Fibroblast of peridontal ligament (primary cell): ENCODE results near the gene LRPPRC.
"Not testable (repeated sequence)": the region's sequence is repeated elsewhere in the genome, so short reads cannot be mapped to it uniquely, and the experiment has no call there.

Source experiments
- DNase-seq: peaks from one replicate; pipeline ENCODE4 v3.0.0-alpha.2; 2010; ENCODE audit errors: extremely low read depth

LRPPRC gene

GRCh38 chr2:43977677-43978375 lies 18.0 kb downstream of the LRPPRC start:
- no peak for DNase-seq

- DNase-seq, result no peak
Observed at GRCh38 chr2:43960921-43961320, 34.9 kb downstream of the LRPPRC start.

- DNase-seq, result no peak
Observed at GRCh38 chr2:43958397-43959275, 37.2 kb downstream of the LRPPRC start.

GRCh38 chr2:43950383-43951008 lies 45.3 kb downstream of the LRPPRC start:
- peak; percentile 54 for DNase-seq

GRCh38 chr2:43948370-43948769 lies 47.4 kb downstream of the LRPPRC start:
- DNase-seq, result no peak

GRCh38 chr2:43946685-43947084 lies 49.1 kb downstream of the LRPPRC start:
- no peak for DNase-seq

GRCh38 chr2:43945439-43945838 lies 50.4 kb downstream of the LRPPRC start:
- DNase-seq, result no peak

- no peak for DNase-seq
Observed at GRCh38 chr2:43944915-43945314, 50.9 kb downstream of the LRPPRC start.

- peak; percentile 16 for DNase-seq
Observed at GRCh38 chr2:43943809-43944452, 51.9 kb downstream of the LRPPRC start.

GRCh38 chr2:43943323-43943722 lies 52.5 kb downstream of the LRPPRC start:
- DNase-seq, result no peak

- DNase-seq, result no peak
Observed at GRCh38 chr2:43942881-43943280, 52.9 kb downstream of the LRPPRC start.

- peak; percentile 8 for DNase-seq
Observed at GRCh38 chr2:43941966-43942365, 53.8 kb downstream of the LRPPRC start.

- no peak for DNase-seq
Observed at GRCh38 chr2:43941359-43941758, 54.4 kb downstream of the LRPPRC start.

- DNase-seq, result no peak
Observed at GRCh38 chr2:43939695-43940256, 56.0 kb downstream of the LRPPRC start.

GRCh38 chr2:43937269-43937820 lies 58.4 kb downstream of the LRPPRC start:
- no peak for DNase-seq

GRCh38 chr2:43934567-43934966 lies 61.2 kb downstream of the LRPPRC start:
- no peak for DNase-seq

GRCh38 chr2:43931293-43931692 lies 64.5 kb downstream of the LRPPRC start:
- no peak for DNase-seq

GRCh38 chr2:43927442-43927841 lies 68.3 kb downstream of the LRPPRC start:
- no peak for DNase-seq

GRCh38 chr2:43925431-43925830 lies 70.4 kb downstream of the LRPPRC start:
- no peak for DNase-seq

- no peak for DNase-seq
Observed at GRCh38 chr2:43924463-43924862, 71.3 kb downstream of the LRPPRC start.

GRCh38 chr2:43911136-43911790 lies 84.5 kb downstream of the LRPPRC start:
- not testable (repeated sequence) for DNase-seq
